CD4-positive, alpha-beta T cell treated with Interleukin-4 for 4 hours (primary cell): ENCODE measurements around the gene DGCR6L.
A peak's percentile ranks its signal among the peaks of the same experiment; 100 is the strongest.
"Not testable (repeated sequence)": the region's sequence is repeated elsewhere in the genome, so short reads cannot be mapped to it uniquely, and the experiment has no call there.

Experiments
- DNase-seq: peaks from one replicate; pipeline ENCODE4 v3.0.0-alpha.2; 2020

DGCR6L gene

DNA sequence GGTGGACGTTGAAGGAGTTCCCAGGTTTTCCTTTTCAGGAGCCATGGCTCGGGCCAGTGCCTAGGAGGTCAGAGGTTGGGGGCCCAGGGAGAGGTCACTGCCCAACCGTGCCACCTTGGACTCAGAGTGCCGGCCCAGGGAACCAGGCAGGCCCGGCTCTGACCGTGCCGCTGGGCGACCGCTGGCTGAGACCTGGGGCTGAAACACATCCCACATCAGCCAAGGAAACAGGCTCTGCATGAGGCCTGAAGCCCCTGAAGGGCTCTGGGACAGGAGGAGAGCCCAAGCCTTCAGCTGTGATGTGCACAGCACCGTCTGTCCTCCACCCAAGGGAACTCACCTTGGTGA lies 29.8 kb downstream of the DGCR6L start:
- no peak for DNase-seq

GRCh38 chr22:20289182-20290044 lies 30.4 kb downstream of the DGCR6L start:
- DNase-seq = not testable (repeated sequence)

DNA sequence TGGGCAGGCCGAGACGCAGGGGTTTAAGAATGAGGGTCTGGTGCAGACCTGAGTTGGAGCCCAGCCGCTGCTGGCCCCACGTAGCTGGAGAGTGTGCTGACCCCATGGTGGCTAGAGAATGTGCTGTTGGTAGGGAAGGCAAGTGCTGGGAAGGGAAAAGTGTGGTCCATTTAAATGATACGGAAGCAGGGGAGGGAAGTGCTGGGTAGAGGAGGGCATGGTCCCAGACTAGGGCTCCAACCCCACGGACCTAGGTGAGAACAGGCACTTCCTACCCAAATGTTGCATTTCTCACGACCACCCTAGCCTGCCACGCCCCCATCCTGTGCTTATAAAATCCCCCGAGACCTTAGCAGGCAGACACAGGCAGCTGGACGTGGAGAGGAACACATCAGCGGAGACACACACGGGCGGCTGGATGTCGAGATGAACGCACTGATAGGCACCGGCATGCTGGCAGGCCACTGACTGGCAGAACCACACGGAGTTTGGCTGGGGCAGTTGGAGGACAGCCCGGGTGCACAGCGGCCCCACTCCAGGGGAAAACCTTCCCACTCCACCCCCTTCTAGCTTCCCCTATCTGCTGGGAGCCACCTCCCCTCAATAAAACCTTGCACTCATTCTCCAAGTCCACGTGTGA lies 33.0 kb downstream of the DGCR6L start:
- not testable (repeated sequence) for DNase-seq

DNA sequence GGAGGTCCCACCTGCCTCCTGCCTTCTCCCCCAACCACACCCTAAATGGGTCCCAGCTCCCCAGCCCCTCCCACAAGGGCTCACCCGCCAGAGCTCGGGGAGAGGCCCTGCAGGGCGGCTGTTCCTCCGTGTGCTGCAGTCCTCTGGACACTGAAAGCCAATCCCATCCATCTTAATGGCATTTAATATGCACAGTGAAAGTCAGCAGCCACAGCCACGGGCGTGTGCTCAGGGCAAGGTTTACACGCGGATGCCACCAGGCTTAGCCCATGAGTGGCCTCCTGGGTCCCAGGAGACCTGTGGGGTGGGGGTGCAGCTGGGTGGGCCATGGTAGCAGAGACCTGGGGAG lies 33.6 kb downstream of the DGCR6L start:
- DNase-seq = not testable (repeated sequence)

GRCh38 chr22:20285473-20286311 lies 34.2 kb downstream of the DGCR6L start:
- peak; percentile 49 for DNase-seq

DNA sequence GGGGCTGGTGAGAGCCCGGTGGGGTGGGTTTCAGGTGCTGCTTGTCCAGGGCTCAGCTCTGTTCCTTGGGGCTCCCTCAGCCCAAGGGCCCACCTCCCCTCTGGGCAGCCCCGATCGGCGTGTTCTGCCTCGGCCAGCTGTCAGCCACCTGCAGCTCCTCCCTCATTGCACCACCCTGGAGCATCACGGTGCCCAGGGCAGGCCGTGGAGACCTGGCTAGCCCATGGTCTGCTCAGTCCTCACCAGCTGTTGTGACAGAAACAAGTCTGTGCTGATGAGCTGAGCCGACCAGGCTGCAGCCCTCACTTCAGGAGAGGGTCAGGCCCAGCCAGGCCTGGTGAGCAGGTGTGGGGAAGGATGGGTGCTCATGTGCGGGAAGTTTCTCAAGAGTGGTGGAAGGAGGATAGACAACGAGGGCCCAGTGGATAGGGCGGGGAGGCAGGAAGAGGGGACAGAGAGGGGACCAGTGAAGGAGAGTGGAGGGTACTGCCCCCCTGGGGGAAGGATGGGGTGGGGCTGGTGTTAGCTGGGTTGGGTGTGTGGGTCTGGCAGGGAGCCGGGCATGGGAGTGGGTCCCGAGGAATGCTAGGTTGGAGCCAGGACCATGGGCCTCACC lies 35.3 kb downstream of the DGCR6L start:
- DNase-seq = no peak

- no peak for DNase-seq
Measured at GRCh38 chr22:20283674-20284066, 36.2 kb downstream of the DGCR6L start.

GRCh38 chr22:20282901-20283673 lies 36.8 kb downstream of the DGCR6L start:
- DNase-seq = no peak

GRCh38 chr22:20281891-20282290 lies 38.0 kb downstream of the DGCR6L start:
- no peak for DNase-seq

- DNase-seq = not testable (repeated sequence)
Measured at GRCh38 chr22:20281473-20281872, 38.4 kb downstream of the DGCR6L start.

- no peak for DNase-seq
Measured at GRCh38 chr22:20280866-20281265, 39.0 kb downstream of the DGCR6L start.

DNA sequence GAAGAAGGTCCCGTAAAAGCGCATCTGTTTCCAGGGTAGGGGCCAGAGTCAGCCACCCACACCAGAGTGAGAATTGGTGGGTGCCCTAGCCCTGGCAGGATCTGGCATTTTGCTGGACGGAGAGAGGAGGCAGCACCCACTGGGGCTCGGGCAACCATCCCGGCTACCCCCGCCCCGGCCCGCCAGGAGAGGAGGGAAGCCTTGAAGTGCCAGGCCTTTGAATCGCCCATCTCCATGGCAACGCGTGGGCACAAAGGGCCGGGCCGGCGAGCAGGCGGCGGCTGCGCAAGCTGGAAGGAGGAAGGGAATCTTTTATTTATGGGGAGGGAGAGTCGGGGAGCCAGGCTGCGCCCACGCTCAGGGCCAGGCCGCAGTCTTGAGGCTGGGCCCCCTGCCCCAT lies 39.7 kb downstream of the DGCR6L start:
- DNase-seq = not testable (repeated sequence)

DNA sequence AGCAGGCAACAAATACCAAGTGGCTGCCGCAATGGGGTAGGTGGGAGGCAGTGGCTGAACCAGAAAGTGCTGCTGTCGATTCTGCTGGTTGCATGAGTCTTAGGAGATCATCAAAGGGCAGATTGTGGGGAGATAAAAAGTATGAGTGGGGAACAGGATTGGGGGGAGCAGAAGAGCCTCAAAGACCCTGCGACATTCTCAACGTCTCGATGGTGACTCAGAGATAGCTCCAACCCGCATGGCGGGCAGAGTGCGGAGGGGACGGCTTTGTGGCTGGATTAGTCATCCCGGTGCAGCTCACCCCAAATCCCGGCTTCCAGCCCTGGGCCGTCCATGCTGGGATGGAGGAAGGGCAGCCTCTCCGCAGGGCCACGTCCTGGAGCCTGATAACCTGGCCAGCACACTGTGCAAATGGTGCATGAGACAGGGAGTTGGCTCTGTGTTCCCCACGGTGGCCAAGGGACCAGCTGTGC lies 40.2 kb downstream of the DGCR6L start:
- DNase-seq = no peak

- DNase-seq = not testable (repeated sequence)
Measured at GRCh38 chr22:20278726-20279490, 41.0 kb downstream of the DGCR6L start.

DNA sequence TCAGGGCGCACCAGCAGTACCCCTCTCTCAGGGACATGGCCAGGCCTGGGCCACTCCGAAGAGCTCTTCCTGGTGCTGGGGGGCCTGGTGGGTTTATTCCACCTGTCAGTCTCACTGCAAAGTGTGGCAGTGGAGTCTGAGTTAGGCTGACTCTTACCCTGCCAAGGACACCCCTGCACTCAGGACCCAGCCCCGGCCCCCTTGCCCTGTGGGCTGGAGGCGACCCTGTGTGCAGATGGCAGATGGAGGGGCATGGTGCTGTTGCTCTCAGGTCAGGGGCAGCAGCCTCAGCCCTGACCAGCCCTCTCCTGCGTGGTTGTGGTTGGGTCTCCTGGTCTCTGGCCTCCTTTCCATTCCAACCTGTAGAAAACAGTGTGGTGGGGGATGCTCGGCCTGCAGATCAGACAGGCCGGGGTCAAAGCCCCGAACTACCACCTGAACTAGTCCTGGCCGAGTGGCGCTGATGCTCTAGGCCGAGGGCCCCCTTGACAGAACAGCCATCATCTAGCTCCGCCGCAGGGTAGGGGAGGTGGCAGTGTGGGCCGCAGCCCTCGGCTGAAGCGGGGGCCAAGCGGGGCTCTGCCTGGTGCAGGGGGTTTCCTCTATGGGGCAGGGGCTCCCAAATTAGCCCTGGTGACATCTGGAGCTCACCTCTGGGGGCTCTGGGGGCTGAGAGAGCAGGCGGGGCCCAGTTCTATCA lies 41.8 kb downstream of the DGCR6L start:
- not testable (repeated sequence) for DNase-seq

- no peak for DNase-seq
Measured at GRCh38 chr22:20276468-20276867, 43.4 kb downstream of the DGCR6L start.

- DNase-seq = no peak
Measured at GRCh38 chr22:20275836-20276235, 44.0 kb downstream of the DGCR6L start.

DNA sequence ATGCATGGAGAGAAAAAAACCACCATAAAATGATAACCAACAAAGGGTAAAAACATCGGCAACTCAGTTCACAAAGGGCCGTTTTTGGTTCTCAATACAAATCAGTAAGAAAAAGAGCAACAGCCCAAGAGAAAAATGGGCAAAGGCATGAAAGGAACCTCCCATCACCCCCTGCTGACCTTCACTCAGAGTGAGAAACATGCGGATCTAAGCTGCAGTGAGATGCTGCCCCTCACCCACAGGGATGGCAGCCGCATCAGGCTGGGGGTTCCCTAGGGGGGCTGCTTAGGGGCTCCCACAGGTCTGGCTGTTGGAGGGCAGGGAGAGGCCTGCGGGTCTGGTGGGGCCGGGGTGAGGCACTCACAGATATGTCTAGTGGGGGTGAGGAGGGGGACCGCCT lies 44.5 kb downstream of the DGCR6L start:
- not testable (repeated sequence) for DNase-seq

DNA sequence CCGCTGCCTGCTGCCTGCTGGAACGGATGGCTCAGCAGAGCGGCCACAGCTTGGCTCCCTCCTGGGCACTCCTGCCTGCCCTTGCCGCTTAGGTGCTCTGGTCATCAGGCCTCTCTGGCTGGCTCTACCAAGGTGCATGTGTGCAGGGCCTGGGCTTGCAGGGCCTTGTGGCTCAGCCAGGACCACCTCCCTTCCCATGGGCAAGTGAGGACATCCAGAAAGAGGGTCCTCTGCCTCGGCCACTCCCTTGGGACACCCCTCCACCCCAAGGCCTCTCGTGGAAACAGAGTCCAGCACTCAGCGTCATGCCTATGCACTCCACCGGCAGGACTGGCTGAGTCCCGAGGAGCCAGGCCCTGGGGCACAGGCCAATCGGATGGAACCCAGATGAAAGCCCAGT lies 45.5 kb downstream of the DGCR6L start:
- DNase-seq = not testable (repeated sequence)

DNA sequence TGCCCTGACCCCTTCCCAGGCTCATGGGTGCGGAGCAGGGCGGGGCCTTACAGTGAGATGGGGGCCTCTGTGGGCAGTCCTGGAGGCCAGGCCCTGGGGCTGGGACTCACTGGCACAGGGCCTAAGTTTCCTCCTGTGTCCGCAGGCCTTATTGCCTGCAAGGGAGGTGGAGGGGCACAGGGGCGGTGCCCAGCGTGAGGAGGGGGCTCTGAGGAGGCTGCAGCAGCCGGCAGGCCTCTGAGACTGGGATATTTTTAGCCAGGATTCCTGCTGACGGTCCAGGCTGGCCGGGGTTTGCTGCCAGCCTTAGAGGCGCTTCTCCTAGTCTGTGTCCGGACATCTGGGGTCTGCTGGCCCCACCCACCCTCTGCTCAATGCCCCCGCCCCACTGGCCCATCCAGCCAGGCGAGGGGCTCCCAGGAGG lies 46.1 kb downstream of the DGCR6L start:
- DNase-seq = no peak

DNA sequence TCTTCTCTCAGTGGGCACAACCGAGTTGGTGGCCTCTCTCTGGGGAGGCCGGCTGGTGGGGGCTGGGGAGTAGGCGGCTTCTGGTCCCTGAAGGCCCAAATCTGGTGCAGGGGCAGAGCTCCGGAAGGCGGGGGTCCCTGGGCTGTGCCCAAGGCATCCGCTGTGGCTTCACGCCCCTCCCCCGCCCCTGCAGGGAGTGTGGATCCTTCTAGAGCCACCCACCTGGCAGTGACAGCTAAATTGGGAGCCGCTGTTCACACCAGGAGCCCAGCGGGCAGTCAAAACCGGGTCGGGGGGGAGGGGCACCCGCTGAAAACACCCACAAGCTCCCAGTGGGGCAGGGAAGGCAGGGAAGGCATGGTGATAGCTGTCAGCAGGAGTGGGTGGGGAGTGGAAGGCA lies 47.2 kb downstream of the DGCR6L start:
- no peak for DNase-seq
